GM19467 (cell line): ENCODE data around the gene PCDHA5.
"Not testable (repeated sequence)": the region's sequence is repeated elsewhere in the genome, so short reads cannot be mapped to it uniquely, and the experiment has no call there.

ENCODE experiments used
- ATAC-seq: cut with Tn5 transposase; IDR thresholded peaks from one replicate; pipeline ENCODE4 v1.9.1; 2021; ENCODE audit warnings: mild to moderate bottlenecking, moderate library complexity; ENCODE audit not compliant: unreplicated experiment

Gene PCDHA5

GRCh38 chr5:140821375-140822280 is at the start of gene PCDHA5:
PCDHA5 (plus strand) TSS chr5:140821613.
- ATAC-seq: no peak

- ATAC-seq: no peak
Measured at GRCh38 chr5:140780512-140780911, 40.9 kb upstream of the PCDHA5 start.

- no peak for ATAC-seq
Measured at GRCh38 chr5:140785905-140786686, 35.3 kb upstream of the PCDHA5 start, which contains the start of gene PCDHA1. PCDHA1 (plus strand) TSS chr5:140786140.

- ATAC-seq: not testable (repeated sequence)
Measured at GRCh38 chr5:140787422-140787821, 34.0 kb upstream of the PCDHA5 start.

- not testable (repeated sequence) for ATAC-seq
Measured at GRCh38 chr5:140787849-140788504, 33.4 kb upstream of the PCDHA5 start.

GRCh38 chr5:140791089-140791488 is 30.3 kb upstream of the PCDHA5 start:
- ATAC-seq: no peak

GRCh38 chr5:140794595-140795258 is 26.7 kb upstream of the PCDHA5 start, which contains the start of gene PCDHA2:
PCDHA2 (plus strand) TSS chr5:140794852.
- ATAC-seq: no peak

- ATAC-seq: no peak
Measured at GRCh38 chr5:140795259-140795641, 26.2 kb upstream of the PCDHA5 start.

- not testable (repeated sequence) for ATAC-seq
Measured at GRCh38 chr5:140796072-140796717, 25.2 kb upstream of the PCDHA5 start.

- no peak for ATAC-seq
Measured at GRCh38 chr5:140796718-140797095, 24.7 kb upstream of the PCDHA5 start.

GRCh38 chr5:140800816-140801493 is 20.5 kb upstream of the PCDHA5 start, which contains the start of gene PCDHA3:
PCDHA3 (plus strand) TSS chr5:140801057.
- ATAC-seq: no peak

GRCh38 chr5:140801494-140801841 is 19.9 kb upstream of the PCDHA5 start:
- no peak for ATAC-seq

- not testable (repeated sequence) for ATAC-seq
Measured at GRCh38 chr5:140802381-140802780, 19.0 kb upstream of the PCDHA5 start.

GRCh38 chr5:140802781-140803271 is 18.6 kb upstream of the PCDHA5 start:
- ATAC-seq: no peak

GRCh38 chr5:140806834-140807775 is 14.3 kb upstream of the PCDHA5 start, which contains the start of gene PCDHA4:
PCDHA4 (plus strand) TSS chr5:140807068.
- ATAC-seq: no peak

- ATAC-seq: not testable (repeated sequence)
Measured at GRCh38 chr5:140808241-140808888, 13.0 kb upstream of the PCDHA5 start.

GRCh38 chr5:140808889-140809291 is 12.5 kb upstream of the PCDHA5 start:
- no peak for ATAC-seq

- ATAC-seq: no peak
Measured at GRCh38 chr5:140822281-140822629, 842 bp downstream of the PCDHA5 start.
